HepG2 (cell line): ENCODE measurements around the gene DCAF15. TPM values are rescaled to one million over a fixed set of nuclear protein-coding genes. Genes with fewer than 3 reads are reported as not detected.

ENCODE experiments used
- MEIS1 ChIP-seq: sonication (generic); formaldehyde crosslinking; IDR thresholded peaks from 2 replicates; pipeline ENCODE4 v1.9.0; 2021; ENCODE audit warnings: mild to moderate bottlenecking, missing genetic modification reagents, moderate library complexity, borderline replicate concordance
- NR2F2 ChIP-seq: IDR thresholded peaks from 2 replicates; pipeline ENCODE4 v1.6.1; 2012; ENCODE audit warnings: low read depth, inconsistent platforms, borderline replicate concordance
- TBX2 ChIP-seq: sonication (generic); formaldehyde crosslinking; IDR thresholded peaks from 2 replicates; pipeline ENCODE4 v1.5.0; 2020; ENCODE audit warnings: missing genetic modification reagents, mild to moderate bottlenecking, borderline replicate concordance
- polyA plus RNA-seq, 8 experiments: library from polyadenylated mRNA; depleted of rRNA in 3 of 8; stranded (reverse) in 7 of 8; unstranded in 1 of 8; fragments of >200 nt; fragmentation: Illumina TruSeq in 4 of 8; extraction: Trizol in 4 of 8; gene quantifications; 2 replicates each; pipeline versions ENCODE4 v1.2.1 to v1.2.3, GENCODE V29; 2011 to 2016; ENCODE audit warnings: low read depth in 4 of 8, missing spikeins in 1 of 8, mixed read lengths in 1 of 8; ENCODE audit not compliant: insufficient read depth in 1 of 8
- total RNA-seq, 5 experiments: library from RNA; depleted of rRNA; stranded (reverse); fragments of >200 nt; fragmentation: Illumina TruSeq; extraction: Trizol; gene quantifications; 2 replicates each; pipeline ENCODE4 v1.2.3, GENCODE V29; 2016; ENCODE audit warnings: low read depth in 1 of 5
- TF ChIP-seq, protein P1 (sequence below): sonication (generic); formaldehyde crosslinking; IDR thresholded peaks from 2 replicates; pipeline ENCODE4 v1.4.0; 2020; ENCODE audit warnings: missing genetic modification reagents, borderline replicate concordance
- TF ChIP-seq, protein P2 (sequence below): sonication (generic); formaldehyde crosslinking; IDR thresholded peaks from 2 replicates; pipeline ENCODE4 v1.4.0; 2020; ENCODE audit warnings: missing genetic modification reagents, borderline replicate concordance
- TF ChIP-seq, protein P3 (sequence below), 2 experiments: fragments of 450-650 bp in 1 of 2; sonication (generic) in 1 of 2; formaldehyde crosslinking in 1 of 2; IDR thresholded peaks; 2 replicates each; pipeline versions ENCODE4 v1.6.1 to v1.8.0; 2016 to 2022; ENCODE audit warnings: antibody characterized with exemption in 1 of 2, mild to moderate bottlenecking in 1 of 2, missing genetic modification reagents in 1 of 2
- TF ChIP-seq, protein P4 (sequence below): sonication (generic); formaldehyde crosslinking; IDR thresholded peaks from 2 replicates; pipeline ENCODE4 v1.5.0; 2020; ENCODE audit warnings: missing genetic modification reagents

DCAF15 gene
- total and polyA plus RNA-seq, 2 of the 13 experiments (the other 11 are each of a cell fraction or from before 2014, with no cell fraction given) = 13.6 to 14.0 TPM

DNA sequence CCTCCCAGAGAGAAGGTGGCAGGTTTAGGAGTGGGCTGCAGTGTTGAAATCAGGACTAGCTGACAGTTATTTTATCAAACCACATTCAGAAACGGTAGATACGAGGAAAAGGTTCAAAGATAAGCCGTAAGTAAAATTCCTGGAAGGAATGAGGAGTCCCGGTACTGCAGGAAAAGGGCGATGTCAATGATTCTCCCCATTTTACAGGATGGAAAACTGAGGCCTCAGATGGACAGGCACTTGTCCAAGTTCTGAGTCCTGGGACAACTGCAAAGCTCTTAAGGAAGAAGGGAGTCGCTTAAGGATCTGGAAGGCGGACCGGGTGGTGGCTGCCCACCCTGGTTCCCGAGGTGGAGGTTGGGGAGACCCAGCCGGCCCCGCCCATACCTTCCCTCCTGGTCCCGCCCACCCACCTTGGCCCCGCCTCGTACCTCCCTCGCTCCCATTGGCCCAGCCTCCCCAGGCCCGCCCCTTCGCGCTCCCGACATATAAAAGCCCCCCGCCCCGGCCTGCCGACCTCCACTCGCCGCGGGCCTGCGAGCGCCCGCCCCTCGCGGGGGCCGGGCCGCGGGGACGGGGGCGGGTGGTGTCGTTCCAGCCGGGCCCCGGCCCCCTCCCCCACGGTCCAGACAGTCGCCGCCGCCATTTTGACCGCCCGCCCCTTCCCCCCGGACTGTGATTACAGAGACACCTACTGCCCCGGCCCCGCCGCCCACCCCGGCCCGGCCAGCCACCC, 53.2 kb downstream of the DCAF15 start (continued):
- TF ChIP-seq, protein P1, sequence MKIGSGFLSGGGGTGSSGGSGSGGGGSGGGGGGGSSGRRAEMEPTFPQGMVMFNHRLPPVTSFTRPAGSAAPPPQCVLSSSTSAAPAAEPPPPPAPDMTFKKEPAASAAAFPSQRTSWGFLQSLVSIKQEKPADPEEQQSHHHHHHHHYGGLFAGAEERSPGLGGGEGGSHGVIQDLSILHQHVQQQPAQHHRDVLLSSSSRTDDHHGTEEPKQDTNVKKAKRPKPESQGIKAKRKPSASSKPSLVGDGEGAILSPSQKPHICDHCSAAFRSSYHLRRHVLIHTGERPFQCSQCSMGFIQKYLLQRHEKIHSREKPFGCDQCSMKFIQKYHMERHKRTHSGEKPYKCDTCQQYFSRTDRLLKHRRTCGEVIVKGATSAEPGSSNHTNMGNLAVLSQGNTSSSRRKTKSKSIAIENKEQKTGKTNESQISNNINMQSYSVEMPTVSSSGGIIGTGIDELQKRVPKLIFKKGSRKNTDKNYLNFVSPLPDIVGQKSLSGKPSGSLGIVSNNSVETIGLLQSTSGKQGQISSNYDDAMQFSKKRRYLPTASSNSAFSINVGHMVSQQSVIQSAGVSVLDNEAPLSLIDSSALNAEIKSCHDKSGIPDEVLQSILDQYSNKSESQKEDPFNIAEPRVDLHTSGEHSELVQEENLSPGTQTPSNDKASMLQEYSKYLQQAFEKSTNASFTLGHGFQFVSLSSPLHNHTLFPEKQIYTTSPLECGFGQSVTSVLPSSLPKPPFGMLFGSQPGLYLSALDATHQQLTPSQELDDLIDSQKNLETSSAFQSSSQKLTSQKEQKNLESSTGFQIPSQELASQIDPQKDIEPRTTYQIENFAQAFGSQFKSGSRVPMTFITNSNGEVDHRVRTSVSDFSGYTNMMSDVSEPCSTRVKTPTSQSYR (CRISPR knock-in tag) = peak; percentile 19; the same call in 1 of the 2 replicates
- no peak for TF ChIP-seq MEIS1 (CRISPR knock-in tag)
- TF ChIP-seq, protein P2, sequence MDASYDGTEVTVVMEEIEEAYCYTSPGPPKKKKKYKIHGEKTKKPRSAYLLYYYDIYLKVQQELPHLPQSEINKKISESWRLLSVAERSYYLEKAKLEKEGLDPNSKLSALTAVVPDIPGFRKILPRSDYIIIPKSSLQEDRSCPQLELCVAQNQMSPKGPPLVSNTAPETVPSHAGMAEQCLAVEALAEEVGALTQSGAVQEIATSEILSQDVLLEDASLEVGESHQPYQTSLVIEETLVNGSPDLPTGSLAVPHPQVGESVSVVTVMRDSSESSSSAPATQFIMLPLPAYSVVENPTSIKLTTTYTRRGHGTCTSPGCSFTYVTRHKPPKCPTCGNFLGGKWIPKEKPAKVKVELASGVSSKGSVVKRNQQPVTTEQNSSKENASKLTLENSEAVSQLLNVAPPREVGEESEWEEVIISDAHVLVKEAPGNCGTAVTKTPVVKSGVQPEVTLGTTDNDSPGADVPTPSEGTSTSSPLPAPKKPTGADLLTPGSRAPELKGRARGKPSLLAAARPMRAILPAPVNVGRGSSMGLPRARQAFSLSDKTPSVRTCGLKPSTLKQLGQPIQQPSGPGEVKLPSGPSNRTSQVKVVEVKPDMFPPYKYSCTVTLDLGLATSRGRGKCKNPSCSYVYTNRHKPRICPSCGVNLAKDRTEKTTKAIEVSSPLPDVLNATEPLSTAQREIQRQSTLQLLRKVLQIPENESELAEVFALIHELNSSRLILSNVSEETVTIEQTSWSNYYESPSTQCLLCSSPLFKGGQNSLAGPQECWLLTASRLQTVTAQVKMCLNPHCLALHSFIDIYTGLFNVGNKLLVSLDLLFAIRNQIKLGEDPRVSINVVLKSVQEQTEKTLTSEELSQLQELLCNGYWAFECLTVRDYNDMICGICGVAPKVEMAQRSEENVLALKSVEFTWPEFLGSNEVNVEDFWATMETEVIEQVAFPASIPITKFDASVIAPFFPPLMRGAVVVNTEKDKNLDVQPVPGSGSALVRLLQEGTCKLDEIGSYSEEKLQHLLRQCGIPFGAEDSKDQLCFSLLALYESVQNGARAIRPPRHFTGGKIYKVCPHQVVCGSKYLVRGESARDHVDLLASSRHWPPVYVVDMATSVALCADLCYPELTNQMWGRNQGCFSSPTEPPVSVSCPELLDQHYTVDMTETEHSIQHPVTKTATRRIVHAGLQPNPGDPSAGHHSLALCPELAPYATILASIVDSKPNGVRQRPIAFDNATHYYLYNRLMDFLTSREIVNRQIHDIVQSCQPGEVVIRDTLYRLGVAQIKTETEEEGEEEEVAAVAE (CRISPR knock-in tag) = no peak
- TF ChIP-seq, protein P3, sequence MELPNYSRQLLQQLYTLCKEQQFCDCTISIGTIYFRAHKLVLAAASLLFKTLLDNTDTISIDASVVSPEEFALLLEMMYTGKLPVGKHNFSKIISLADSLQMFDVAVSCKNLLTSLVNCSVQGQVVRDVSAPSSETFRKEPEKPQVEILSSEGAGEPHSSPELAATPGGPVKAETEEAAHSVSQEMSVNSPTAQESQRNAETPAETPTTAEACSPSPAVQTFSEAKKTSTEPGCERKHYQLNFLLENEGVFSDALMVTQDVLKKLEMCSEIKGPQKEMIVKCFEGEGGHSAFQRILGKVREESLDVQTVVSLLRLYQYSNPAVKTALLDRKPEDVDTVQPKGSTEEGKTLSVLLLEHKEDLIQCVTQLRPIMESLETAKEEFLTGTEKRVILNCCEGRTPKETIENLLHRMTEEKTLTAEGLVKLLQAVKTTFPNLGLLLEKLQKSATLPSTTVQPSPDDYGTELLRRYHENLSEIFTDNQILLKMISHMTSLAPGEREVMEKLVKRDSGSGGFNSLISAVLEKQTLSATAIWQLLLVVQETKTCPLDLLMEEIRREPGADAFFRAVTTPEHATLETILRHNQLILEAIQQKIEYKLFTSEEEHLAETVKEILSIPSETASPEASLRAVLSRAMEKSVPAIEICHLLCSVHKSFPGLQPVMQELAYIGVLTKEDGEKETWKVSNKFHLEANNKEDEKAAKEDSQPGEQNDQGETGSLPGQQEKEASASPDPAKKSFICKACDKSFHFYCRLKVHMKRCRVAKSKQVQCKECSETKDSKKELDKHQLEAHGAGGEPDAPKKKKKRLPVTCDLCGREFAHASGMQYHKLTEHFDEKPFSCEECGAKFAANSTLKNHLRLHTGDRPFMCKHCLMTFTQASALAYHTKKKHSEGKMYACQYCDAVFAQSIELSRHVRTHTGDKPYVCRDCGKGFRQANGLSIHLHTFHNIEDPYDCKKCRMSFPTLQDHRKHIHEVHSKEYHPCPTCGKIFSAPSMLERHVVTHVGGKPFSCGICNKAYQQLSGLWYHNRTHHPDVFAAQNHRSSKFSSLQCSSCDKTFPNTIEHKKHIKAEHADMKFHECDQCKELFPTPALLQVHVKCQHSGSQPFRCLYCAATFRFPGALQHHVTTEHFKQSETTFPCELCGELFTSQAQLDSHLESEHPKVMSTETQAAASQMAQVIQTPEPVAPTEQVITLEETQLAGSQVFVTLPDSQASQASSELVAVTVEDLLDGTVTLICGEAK (IDR thresholded peaks at IDR 0.05) = no peak
- TF ChIP-seq, protein P3 (CRISPR knock-in tag; IDR thresholded peaks at IDR 0.05) = 0 out of 2 replicates have a peak, but pooled peaks have one; percentile 33
- TF ChIP-seq TBX2 (CRISPR knock-in tag) = peak; percentile 47
- no peak for TF ChIP-seq NR2F2
- TF ChIP-seq, protein P4, sequence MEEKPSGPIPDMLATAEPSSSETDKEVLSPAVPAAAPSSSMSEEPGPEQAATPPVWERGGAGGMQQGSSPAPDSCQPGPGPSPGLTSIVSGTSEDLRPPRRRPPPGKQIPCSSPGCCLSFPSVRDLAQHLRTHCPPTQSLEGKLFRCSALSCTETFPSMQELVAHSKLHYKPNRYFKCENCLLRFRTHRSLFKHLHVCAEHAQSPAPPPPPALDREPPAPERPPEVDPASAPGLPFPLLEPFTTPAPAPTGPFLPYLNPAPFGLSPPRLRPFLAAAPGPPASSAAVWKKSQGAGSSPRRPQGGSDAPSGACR = 0 out of 2 replicates have a peak, but pooled peaks have one; percentile 24
